ENCODE data around the gene JUP. TPM values are rescaled to one million over a fixed set of nuclear protein-coding genes. Genes with fewer than 3 reads are reported as not detected.
"Not testable (repeated sequence)": the region's sequence is repeated elsewhere in the genome, so short reads cannot be mapped to it uniquely, and the experiment has no call there.

The JUP gene
- total and polyA plus RNA-seq, 4 donors: 39.1 to 56.0 (median 44.2) TPM

DNA sequence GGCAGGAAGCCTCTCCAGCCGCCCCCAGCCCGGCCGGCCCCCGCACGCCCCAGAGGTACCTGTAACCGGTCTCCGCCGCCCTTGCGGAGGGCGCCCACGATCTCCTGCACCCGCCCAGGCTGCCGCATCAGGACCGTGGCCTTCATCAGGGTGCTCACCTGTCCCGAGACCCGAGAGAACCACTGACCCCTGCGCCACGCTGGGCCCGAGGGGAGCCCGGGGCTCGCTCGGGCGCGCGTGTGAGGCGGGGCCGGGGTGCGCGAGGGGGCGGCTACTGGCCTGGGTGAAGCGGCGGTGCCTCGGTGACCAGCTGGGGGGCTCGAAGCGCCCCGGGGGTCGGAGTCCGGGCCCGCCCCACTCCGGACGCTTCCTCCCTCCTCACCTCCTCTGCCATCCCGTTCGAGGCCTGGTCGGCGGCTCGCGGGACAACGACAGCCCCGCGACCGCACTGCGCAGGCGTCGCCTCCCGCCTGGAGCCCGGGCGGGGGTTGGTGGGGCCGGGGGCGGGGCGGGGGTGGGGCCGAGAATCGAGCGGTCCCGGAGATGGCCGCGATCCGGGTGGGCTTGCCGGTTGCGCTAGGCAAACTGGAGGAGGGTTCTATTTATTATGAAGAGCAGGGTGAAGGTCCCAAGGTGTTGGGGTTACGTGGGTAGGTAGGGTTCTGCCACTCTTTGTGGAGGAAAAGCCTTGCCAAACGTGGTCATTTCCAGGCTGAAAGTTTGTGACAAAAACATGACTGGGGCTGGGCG lies 49.5 kb upstream of the JUP start, which contains the start of gene NT5C3B:
Gene NT5C3B, minus strand, starts transcription at position 433 of the 750 bp plus-strand sequence. Its CDS starts 39 bp downstream, at position 394.
- WGBS: under 1% methylated on average over 72 of the region's 72 CpGs
- Histone ChIP-seq H3K36me3 (ENCODE audit: control insufficient read depth in 4 of 4, insufficient read depth in 3 of 4, low read depth in 1 of 4, low read length in 3 of 4) (peaks cover 5 to 11% (median 6%) of the 10 kb centered on the region in 4 donors), H3K9ac (ENCODE audit: low read depth in 1 of 2, low read length in 2 of 2) (no peak within 1 kb of the TSS), H3K27me3 (ENCODE audit: control insufficient read depth in 4 of 4, insufficient read depth in 4 of 4, low read length in 3 of 4) (no peaks in the 10 kb centered on the region), H3K27ac (ENCODE audit: low read depth in 1 of 2, low read length in 2 of 2) (no peak within 1 kb of the TSS), H3K4me1 (ENCODE audit: control insufficient read depth in 4 of 4, insufficient read depth in 4 of 4, low read length in 3 of 4) (peaks cover 1 to 9% (median 5%) of the 10 kb centered on the region in 4 donors), H3K9me3 (ENCODE audit: control insufficient read depth in 4 of 4, low read length in 3 of 4) (no peaks in the 10 kb centered on the region), H3K4me3 (ENCODE audit: low read depth in 1 of 3, low read length in 3 of 3) (peak within 1 kb of the TSS; percentile 59 to 81 (median 79))
- TF ChIP-seq HNF4G (IDR thresholded peaks at IDR 0.05) (no peak), EGR1 (IDR thresholded peaks at IDR 0.05; ENCODE audit: low read depth in 2 of 2) (no peak), FOXA1 (IDR thresholded peaks at IDR 0.05) (no peak), NR2F2 (IDR thresholded peaks at IDR 0.05) (no peak), RAD21 (IDR thresholded peaks at IDR 0.05) (no peak), JUND (IDR thresholded peaks at IDR 0.05) (no peak), TAF1 (conservative IDR thresholded peaks at IDR 0.05) (no peak)
- TF ChIP-seq, protein P1, sequence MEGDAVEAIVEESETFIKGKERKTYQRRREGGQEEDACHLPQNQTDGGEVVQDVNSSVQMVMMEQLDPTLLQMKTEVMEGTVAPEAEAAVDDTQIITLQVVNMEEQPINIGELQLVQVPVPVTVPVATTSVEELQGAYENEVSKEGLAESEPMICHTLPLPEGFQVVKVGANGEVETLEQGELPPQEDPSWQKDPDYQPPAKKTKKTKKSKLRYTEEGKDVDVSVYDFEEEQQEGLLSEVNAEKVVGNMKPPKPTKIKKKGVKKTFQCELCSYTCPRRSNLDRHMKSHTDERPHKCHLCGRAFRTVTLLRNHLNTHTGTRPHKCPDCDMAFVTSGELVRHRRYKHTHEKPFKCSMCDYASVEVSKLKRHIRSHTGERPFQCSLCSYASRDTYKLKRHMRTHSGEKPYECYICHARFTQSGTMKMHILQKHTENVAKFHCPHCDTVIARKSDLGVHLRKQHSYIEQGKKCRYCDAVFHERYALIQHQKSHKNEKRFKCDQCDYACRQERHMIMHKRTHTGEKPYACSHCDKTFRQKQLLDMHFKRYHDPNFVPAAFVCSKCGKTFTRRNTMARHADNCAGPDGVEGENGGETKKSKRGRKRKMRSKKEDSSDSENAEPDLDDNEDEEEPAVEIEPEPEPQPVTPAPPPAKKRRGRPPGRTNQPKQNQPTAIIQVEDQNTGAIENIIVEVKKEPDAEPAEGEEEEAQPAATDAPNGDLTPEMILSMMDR (IDR thresholded peaks at IDR 0.05; ENCODE audit: low read depth, low read length, missing input control): no peak
- peak; percentile 63 for DNase-seq (ENCODE audit: low spot score)

DNA sequence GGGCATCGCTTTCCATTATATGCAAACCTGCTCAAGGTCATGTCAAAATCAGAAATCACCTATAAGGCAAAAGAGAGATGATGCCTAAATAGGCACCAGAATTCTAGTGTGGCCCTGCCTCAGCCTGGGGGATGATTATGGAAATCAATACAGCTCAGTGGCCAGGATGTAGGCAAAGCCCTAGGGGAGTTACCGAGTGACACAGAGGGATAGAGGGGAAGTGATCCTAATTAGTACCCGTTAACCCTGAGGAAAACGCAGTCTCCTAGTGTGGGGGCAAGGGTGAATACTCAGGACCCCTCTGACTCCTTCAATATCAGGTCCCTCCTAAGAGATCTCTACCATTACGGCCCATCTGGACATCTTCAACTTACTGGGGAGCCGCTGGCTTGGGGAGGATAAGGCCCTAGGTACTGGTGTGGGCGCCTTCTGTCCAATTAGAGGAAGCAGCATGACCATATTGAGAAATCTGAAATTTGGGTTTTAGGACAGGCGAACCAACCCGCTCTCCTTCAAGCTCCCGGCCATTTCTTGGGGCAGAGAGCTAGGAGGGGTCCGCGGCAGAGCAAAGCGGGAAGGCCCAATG lies 48.8 kb upstream of the JUP start:
- Histone ChIP-seq H3K27ac (ENCODE audit: low read depth in 1 of 2, low read length in 2 of 2) (no peak overlapping the region), H3K9ac (ENCODE audit: low read depth in 1 of 2, low read length in 2 of 2) (no peak overlapping the region), H3K4me3 (ENCODE audit: low read depth in 1 of 3, low read length in 3 of 3) (peak overlapping the region; percentile 57 to 81 (median 59)), H3K27me3 (ENCODE audit: control insufficient read depth in 4 of 4, insufficient read depth in 4 of 4, low read length in 3 of 4) (no peaks in the 10 kb centered on the region), H3K4me1 (ENCODE audit: control insufficient read depth in 4 of 4, insufficient read depth in 4 of 4, low read length in 3 of 4) (peaks cover 1 to 9% (median 5%) of the 10 kb centered on the region in 4 donors), H3K36me3 (ENCODE audit: control insufficient read depth in 4 of 4, insufficient read depth in 3 of 4, low read depth in 1 of 4, low read length in 3 of 4) (peaks cover 5 to 15% (median 9%) of the 10 kb centered on the region in 4 donors), H3K9me3 (ENCODE audit: control insufficient read depth in 4 of 4, low read length in 3 of 4) (no peaks in the 10 kb centered on the region)
- WGBS: 27% methylated on average over 13 of the region's 13 CpGs
- no peak for TF ChIP-seq RAD21 (IDR thresholded peaks at IDR 0.05)
- TF ChIP-seq, protein P2, sequence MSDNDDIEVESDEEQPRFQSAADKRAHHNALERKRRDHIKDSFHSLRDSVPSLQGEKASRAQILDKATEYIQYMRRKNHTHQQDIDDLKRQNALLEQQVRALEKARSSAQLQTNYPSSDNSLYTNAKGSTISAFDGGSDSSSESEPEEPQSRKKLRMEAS (IDR thresholded peaks at IDR 0.05): no peak
- TF ChIP-seq, protein P3, sequence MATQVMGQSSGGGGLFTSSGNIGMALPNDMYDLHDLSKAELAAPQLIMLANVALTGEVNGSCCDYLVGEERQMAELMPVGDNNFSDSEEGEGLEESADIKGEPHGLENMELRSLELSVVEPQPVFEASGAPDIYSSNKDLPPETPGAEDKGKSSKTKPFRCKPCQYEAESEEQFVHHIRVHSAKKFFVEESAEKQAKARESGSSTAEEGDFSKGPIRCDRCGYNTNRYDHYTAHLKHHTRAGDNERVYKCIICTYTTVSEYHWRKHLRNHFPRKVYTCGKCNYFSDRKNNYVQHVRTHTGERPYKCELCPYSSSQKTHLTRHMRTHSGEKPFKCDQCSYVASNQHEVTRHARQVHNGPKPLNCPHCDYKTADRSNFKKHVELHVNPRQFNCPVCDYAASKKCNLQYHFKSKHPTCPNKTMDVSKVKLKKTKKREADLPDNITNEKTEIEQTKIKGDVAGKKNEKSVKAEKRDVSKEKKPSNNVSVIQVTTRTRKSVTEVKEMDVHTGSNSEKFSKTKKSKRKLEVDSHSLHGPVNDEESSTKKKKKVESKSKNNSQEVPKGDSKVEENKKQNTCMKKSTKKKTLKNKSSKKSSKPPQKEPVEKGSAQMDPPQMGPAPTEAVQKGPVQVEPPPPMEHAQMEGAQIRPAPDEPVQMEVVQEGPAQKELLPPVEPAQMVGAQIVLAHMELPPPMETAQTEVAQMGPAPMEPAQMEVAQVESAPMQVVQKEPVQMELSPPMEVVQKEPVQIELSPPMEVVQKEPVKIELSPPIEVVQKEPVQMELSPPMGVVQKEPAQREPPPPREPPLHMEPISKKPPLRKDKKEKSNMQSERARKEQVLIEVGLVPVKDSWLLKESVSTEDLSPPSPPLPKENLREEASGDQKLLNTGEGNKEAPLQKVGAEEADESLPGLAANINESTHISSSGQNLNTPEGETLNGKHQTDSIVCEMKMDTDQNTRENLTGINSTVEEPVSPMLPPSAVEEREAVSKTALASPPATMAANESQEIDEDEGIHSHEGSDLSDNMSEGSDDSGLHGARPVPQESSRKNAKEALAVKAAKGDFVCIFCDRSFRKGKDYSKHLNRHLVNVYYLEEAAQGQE (IDR thresholded peaks at IDR 0.05): no peak
- TF ChIP-seq, protein P1 (IDR thresholded peaks at IDR 0.05; ENCODE audit: low read depth, low read length, missing input control): no peak
- TF ChIP-seq, protein P4, sequence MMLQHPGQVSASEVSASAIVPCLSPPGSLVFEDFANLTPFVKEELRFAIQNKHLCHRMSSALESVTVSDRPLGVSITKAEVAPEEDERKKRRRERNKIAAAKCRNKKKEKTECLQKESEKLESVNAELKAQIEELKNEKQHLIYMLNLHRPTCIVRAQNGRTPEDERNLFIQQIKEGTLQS (IDR thresholded peaks at IDR 0.05): no peak
- no peak for TF ChIP-seq GABPA (IDR thresholded peaks at IDR 0.05 in 1 of 2, conservative IDR thresholded peaks at IDR 0.05 in 1 of 2)
- no peak for TF ChIP-seq TAF1 (conservative IDR thresholded peaks at IDR 0.05)
- TF ChIP-seq SP1 (IDR thresholded peaks at IDR 0.05): no peak
- no peak for TF ChIP-seq EGR1 (IDR thresholded peaks at IDR 0.05; ENCODE audit: low read depth in 2 of 2)
- no peak for DNase-seq (ENCODE audit: low spot score)

DNA sequence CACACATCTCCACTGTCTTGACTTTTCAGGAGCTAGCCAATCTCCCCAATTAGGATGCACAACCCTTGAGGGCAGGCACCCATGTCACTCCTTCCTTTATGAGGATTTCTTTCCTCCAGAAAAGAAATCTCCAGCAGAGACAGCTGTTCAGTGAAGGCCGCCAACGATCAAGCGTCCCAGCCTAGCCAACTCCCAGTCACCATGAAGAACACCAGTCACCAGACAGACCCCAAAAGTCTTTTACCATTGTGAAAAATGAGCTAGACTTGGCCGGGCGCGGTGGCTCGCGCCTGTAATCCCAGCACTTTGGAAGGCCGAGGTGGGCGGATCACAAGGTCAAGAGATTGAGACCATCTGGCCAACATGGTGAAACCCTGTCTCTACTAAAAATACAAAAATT lies 43.5 kb upstream of the JUP start:
- H3K27me3 ChIP-seq (ENCODE audit: control insufficient read depth in 4 of 4, insufficient read depth in 4 of 4, low read length in 3 of 4); H3K4me1 ChIP-seq (ENCODE audit: control insufficient read depth in 4 of 4, insufficient read depth in 4 of 4, low read length in 3 of 4); H3K9me3 ChIP-seq (ENCODE audit: control insufficient read depth in 4 of 4, low read length in 3 of 4); H3K4me3 ChIP-seq (ENCODE audit: low read depth in 1 of 3, low read length in 3 of 3); DNase-seq (ENCODE audit: low spot score); H3K27ac ChIP-seq (ENCODE audit: low read depth in 1 of 2, low read length in 2 of 2); H3K9ac ChIP-seq (ENCODE audit: low read depth in 1 of 2, low read length in 2 of 2): not testable (repeated sequence)
- H3K36me3 ChIP-seq (ENCODE audit: control insufficient read depth in 4 of 4, insufficient read depth in 3 of 4, low read depth in 1 of 4, low read length in 3 of 4): peaks cover 9 to 38% (median 18%) of the 10 kb centered on the region in 4 donors
- WGBS: 88% methylated on average over 10 of the region's 10 CpGs
